Inflammatory macrophage treated with lipopolysaccharide for 4 hours (primary cell): Measurements from ENCODE around the gene CD9.
A peak's percentile ranks its signal among the peaks of the same experiment; 100 is the strongest.
"Not testable (repeated sequence)": the region's sequence is repeated elsewhere in the genome, so short reads cannot be mapped to it uniquely, and the experiment has no call there.

ENCODE experiments used
- DNase-seq: peaks from one replicate; pipeline ENCODE4 v3.0.0-alpha.2; 2020

The CD9 gene

GRCh38 chr12:6200256-6201212, at the start of gene CD9:
Gene CD9, plus strand, starts transcription at chr12:6200400. Its CDS starts 100 bp downstream, at chr12:6200500.
- peak; percentile 73 for DNase-seq

- DNase-seq: no peak
These were observed 45.3 kb upstream of the CD9 start for GRCh38 chr12:6154730-6155459.

DNA sequence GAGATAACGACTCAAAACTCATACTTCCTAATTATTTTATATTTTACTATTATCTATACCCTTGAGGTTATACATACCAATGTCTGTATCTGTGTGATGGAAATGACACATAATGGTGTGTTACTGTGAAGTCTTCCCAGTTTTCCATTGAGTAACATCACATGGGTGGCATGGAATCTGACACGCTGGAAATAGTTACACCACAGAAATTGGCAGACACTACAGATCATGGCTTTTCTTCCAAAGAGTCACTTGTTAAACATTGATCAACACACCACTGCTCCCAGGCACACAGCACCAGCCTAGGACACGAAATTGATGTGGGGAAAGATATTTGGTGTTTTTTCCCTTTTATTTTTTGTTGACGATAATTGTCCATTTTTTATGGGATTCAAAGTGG, 42.7 kb upstream of the CD9 start:
- no peak for DNase-seq

GRCh38 chr12:6158255-6158654, 41.9 kb upstream of the CD9 start:
- DNase-seq: no peak

GRCh38 chr12:6158749-6159148, 41.5 kb upstream of the CD9 start:
- no peak for DNase-seq

DNA sequence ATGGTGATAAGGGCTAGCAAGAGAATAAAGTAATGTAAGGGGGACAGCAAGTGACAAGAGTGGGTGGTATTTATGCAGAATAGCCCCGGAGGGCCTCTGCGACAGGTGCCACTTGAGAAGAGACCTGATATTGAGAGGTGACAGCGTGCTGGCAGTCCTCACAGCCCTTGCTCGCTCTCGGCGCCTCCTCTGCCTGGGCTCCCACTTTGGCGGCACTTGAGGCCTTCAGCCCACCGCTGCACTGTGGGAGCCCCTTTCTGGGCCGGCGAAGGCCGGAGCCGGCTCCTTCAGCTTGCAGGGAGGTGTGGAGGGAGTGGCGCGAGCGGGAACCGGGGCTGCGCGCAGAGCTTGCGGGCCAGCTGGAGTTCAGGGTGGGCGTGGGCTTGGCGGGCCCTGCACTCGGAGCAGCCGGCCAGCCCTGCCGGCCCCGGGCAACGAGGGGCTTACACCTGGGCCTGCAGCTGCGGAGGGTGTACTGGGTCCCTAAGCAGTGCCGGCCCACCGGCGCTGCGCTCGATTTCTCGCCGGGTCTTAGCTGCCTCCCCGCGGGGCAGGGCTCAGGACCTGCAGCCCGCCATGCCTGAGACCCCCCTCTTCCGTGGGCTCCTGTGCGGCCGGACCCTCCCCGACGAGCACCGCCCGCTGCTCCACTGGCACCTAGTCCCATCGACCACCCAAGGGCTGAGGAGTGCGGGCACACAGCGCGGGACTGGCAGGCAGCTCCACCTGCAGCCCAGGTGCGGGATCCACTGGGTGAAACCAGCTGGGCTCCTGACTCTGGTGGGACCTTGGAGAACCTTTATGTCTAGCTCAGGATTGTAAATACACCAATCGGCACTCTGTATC, 40.8 kb upstream of the CD9 start:
- not testable (repeated sequence) for DNase-seq

DNA sequence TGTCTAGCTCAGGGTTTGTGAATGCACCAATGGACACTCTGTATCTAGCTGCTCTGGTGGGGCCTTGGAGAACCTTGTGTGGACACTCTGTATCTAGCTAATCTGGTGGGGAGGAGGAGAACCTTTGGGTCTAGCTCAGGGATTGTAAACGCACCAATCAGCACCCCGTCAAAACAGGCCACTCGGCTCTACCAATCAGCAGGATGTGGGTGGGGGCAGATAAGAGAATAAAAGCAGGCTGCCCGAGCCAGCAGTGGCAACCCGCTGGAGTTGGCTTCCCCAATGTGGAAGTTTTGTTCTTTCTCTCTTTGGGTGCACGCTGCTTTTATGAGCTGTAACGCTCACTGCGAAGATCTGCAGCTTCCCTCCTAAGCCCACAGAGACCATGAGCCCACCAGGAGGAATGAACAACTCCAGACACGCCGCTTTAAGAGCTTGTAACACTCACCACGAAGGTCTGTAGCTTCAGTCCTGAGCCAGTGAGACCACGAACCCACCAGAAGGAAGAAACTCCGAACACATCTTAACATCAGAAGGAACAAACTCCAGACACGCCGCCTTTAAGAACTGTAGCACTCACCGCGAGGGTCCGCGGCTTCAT, 40.1 kb upstream of the CD9 start:
- DNase-seq: not testable (repeated sequence)

GRCh38 chr12:6161124-6161882, 38.9 kb upstream of the CD9 start:
- DNase-seq: no peak

DNA sequence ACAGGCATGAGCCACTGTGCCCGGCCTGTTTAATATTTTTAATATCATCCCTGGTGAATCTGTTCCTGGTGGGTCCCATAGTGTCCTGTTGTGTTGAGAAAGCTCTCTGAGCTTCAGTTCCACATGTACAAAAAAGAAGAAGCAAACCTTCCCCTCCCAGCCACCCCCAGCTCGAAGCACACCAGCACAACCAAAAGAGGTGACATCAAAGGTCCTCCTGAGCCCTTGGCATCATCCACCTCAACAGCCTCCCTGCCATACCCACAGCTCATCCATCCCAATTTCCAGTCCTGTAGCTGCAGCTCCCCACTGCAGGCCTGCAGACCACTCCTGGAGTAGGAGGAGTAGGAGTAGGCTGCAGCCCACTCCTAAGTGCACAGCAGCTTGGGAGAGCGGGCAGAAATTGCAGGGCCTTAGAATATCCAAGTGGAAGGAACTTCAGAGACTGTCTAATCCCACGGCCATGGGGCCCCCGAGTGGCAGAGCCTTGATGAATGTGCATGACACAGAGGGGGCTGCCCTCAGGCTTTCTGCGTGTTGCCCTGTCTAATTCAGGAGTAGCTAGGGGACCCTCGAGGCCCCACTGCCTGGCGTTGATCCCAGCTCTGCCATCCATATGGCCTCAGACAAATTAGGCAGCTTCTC, 36.7 kb upstream of the CD9 start:
- peak; percentile 43 for DNase-seq

DNA sequence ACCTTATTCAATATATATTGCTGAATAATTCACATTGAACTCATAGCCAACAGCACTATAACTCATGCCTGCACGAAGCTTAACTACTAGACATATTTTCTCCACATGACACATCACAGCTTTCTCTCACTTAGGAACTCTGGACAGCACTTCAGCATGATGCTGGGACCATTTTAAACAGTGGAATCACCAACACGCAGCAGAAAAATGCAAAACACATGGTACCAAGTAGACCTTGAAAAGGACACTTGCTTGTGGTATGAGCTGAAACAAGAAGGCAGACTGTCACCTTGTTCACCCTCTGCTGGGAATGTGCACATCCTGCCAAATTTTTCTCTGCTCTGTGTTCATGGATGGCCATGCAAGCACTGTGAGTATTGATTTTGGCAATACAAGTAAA, 34.8 kb upstream of the CD9 start:
- DNase-seq: no peak

GRCh38 chr12:6166808-6167207, 33.4 kb upstream of the CD9 start:
- no peak for DNase-seq

DNA sequence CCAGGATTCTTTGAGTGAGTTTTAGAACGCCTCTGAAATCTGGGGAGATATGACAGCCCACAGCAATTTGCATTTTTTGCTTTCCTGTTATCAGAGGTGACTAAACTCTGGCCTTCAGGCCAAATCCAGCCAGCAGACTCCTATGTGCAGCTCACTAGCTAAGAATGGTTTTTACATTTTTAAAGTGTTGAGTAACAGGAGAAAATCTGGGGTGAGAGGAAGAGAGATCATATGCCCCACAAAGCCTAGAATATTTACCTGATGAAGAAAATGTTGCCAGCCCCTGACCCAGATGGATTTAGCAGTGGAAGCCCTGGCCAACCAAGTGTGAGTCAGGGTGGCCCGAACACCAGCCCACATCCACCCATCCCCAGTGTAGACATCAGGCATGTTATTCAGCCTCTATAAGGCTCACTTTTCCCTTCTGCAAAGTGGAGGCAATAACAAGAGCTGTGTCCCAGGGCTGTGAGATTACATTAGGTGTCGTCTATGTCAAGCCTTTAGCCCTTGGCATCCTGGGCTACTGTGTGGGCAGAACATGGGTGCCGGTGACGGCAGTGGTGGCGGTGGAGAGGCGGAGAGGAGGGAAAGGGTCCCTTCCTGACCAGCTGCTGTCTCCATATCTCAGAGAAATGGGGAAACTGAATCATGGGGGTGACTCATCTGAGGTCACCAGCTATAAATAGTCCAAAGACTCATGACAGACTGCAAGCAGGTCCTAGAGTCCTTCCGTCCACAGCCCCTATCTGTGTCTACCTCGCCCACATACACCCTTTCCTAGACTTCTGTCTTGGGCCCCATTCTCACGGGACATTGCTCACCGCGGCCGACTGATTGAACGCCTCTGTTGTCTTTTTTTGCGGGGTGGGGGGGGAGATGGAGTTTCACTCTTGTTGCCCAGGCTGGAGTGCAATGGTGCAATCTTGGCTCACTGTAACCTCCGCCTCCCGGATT, 32.6 kb upstream of the CD9 start:
- peak; percentile 99 for DNase-seq

- no peak for DNase-seq
These were observed 28.7 kb upstream of the CD9 start for GRCh38 chr12:6171409-6172015.

DNA sequence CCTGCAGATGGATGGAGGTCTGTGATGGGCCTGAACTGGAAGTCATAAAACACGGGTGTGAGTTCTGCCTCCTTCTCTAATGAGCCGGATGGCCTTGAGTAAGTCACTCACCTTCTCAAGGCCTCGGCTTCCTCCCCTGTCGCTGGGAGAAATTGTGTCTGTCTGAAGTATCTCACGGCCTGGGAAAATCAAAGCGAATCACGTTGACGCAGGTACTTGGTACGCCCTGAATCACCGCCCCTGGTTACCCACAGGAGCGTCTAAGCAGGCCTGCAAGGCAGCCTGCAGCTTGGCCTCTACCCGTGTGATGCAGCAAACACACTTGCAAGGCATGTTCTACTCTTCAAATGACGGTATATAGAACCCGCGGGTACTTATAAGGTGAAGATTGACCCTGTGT, 28.1 kb upstream of the CD9 start:
- no peak for DNase-seq

DNA sequence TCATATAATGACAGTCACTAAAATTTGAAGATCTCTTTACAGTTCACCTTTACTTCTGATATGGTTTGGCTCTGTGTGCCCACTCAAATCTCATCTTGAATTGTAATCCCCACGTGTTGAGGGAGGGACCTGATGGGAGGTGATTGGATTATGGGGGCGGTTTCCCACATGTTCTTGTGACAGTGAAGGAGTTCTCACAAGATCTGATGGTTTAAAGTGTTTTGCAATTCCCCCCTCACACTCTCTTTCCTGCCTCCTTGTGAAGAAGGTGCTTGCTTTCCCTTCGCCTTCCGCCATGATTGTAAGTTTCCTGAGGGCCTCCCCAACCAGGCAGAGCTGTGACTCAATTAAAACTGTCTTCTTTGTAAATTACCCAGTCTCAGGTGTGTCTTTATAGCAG, 27.3 kb upstream of the CD9 start:
- DNase-seq: no peak

- DNase-seq: peak; percentile 69
These were observed 22.4 kb upstream of the CD9 start for GRCh38 chr12:6177642-6178358.

GRCh38 chr12:6178981-6179761, 21.0 kb upstream of the CD9 start:
- no peak for DNase-seq
